Endothelial cell of umbilical vein (primary cell): ENCODE measurements around the gene DPH6. TPM values are rescaled to one million over a fixed set of nuclear protein-coding genes. Genes with fewer than 3 reads are reported as not detected.

Experiments used
- BruUV-seq: library from RNA; stranded (reverse); fragments of 400-500 nt; replicated peaks from 2 replicates; lab custom pipeline; 2021; lab: Mats Ljungman, UMichigan
- CTCF ChIA-PET: fragments of 300-600, 350-600 bp; sonication (Branson Sonifier 250); formaldehyde crosslinking; loops from one replicate; lab custom pipeline; 2021; ENCODE audit warnings: antibody characterized with exemption, inconsistent platforms; lab: Charles Lee
- POLR2A ChIA-PET: fragments of 300-600, 350-600 bp; sonication (Branson Sonifier 250); formaldehyde crosslinking; loops from one replicate; lab custom pipeline; 2021; ENCODE audit warnings: antibody characterized with exemption, inconsistent platforms; lab: Charles Lee
- DNase-seq: peaks from one replicate; pipeline ENCODE4 v3.0.0-alpha.2; 2011; ENCODE audit warnings: low read depth, low spot score
- FAIRE-seq: peaks from 2 replicates; lab custom pipeline; 2011; peaks lifted over from hg19 to GRCh38; lab: Jason Lieb, UNC
- H2AFZ ChIP-seq: 2 replicates; pipeline ENCODE4 v1.6.0; 2012; ENCODE audit warnings: low read depth, low read length, control low read depth, inconsistent platforms
- H3K27ac ChIP-seq: 2 replicates; pipeline ENCODE4 v1.5.1; 2011; ENCODE audit warnings: low read depth, mild to moderate bottlenecking, control low read depth, low read length, moderate library complexity; ENCODE audit not compliant: insufficient read depth
- H3K27me3 ChIP-seq, 2 experiments: 2 replicates each; pipeline versions ENCODE4 v1.6.0 to v1.6.1; 2011; ENCODE audit warnings: low read length in 2 of 2, mixed read lengths in 1 of 2; ENCODE audit not compliant: control insufficient read depth in 2 of 2, insufficient read depth in 2 of 2
- H3K36me3 ChIP-seq, 2 experiments: 2 replicates in 1 of 2; 3 replicates in 1 of 2; pipeline ENCODE4 v1.5.1; 2011; ENCODE audit warnings: low read length in 2 of 2, mild to moderate bottlenecking in 1 of 2, moderate library complexity in 1 of 2; ENCODE audit not compliant: control insufficient read depth in 2 of 2, insufficient read depth in 2 of 2; ENCODE audit errors: extremely low read depth in 1 of 2
- H3K4me1 ChIP-seq: 3 replicates; pipeline ENCODE4 v1.5.1; 2011; ENCODE audit warnings: mild to moderate bottlenecking, low read length; ENCODE audit not compliant: control insufficient read depth, insufficient read depth; ENCODE audit errors: extremely low read depth
- H3K4me2 ChIP-seq: 2 replicates; pipeline ENCODE4 v1.6.1; 2011; ENCODE audit warnings: low read length, control low read depth, mixed read lengths; ENCODE audit not compliant: insufficient read depth
- H3K4me3 ChIP-seq, 3 experiments: fragments of 200-600 bp in 1 of 3; sonication (generic), shearing (Covaris generic) in 1 of 3; replicated peaks in 1 of 3; 2 replicates each; pipeline ENCODE4 v1.5.1; 2011 to 2016; ENCODE audit warnings: control low read depth in 3 of 3, low read length in 3 of 3, mild to moderate bottlenecking in 2 of 3, inconsistent platforms in 1 of 3, low read depth in 1 of 3, moderate library complexity in 1 of 3; ENCODE audit not compliant: insufficient read depth in 1 of 3
- H3K79me2 ChIP-seq: 2 replicates; pipeline ENCODE4 v1.6.0; 2012; ENCODE audit warnings: low read length, inconsistent platforms; ENCODE audit not compliant: control insufficient read depth, insufficient read depth
- H3K9ac ChIP-seq: replicated peaks from 2 replicates; pipeline ENCODE3; 2011; ENCODE audit warnings: low read length, control low read depth; ENCODE audit not compliant: insufficient read depth; ENCODE audit errors: extremely low read depth
- H3K9me1 ChIP-seq: replicated peaks from 3 replicates; pipeline ENCODE4 v1.6.0; 2011; ENCODE audit warnings: mild to moderate bottlenecking, low read length; ENCODE audit not compliant: control insufficient read depth, insufficient read depth; ENCODE audit errors: extremely low read depth
- H3K9me3 ChIP-seq: replicated peaks from 2 replicates; pipeline ENCODE4 v1.5.1; 2012; ENCODE audit warnings: low read length, inconsistent platforms; ENCODE audit not compliant: control insufficient read depth, insufficient read depth
- H4K20me1 ChIP-seq: replicated peaks from 2 replicates; pipeline ENCODE3; 2011; ENCODE audit warnings: mild to moderate bottlenecking, low read length; ENCODE audit not compliant: control insufficient read depth, insufficient read depth; ENCODE audit errors: extremely low read depth
- CTCF ChIP-seq, 2 donors: IDR thresholded peaks; 1 replicate in 1 of 2; 2 replicates in 1 of 2; pipeline ENCODE4 v1.5.1; 2011; ENCODE audit warnings: low read length in 2 of 2, mild to moderate bottlenecking in 2 of 2, moderate library complexity in 2 of 2, control low read depth in 1 of 2, inconsistent platforms in 1 of 2, low read depth in 1 of 2; ENCODE audit not compliant: insufficient read depth in 1 of 2; ENCODE audit errors: extremely low read depth in 1 of 2
- EZH2 ChIP-seq: IDR thresholded peaks from 2 replicates; pipeline ENCODE4 v1.6.1; 2012; ENCODE audit warnings: borderline replicate concordance, low read depth, mild to moderate bottlenecking, moderate library complexity, low read length, inconsistent platforms; ENCODE audit not compliant: severe bottlenecking
- FOS ChIP-seq: IDR thresholded peaks from 2 replicates; pipeline ENCODE4 v1.6.1; 2011; ENCODE audit warnings: mild to moderate bottlenecking, low read length, moderate library complexity, borderline replicate concordance; ENCODE audit not compliant: insufficient read depth
- GATA2 ChIP-seq: IDR thresholded peaks from 2 replicates; pipeline ENCODE4 v1.7.0; 2011; ENCODE audit warnings: low read depth, mild to moderate bottlenecking, moderate library complexity, mixed read lengths, low read length; ENCODE audit not compliant: insufficient read length, insufficient read depth
- JUN ChIP-seq: IDR thresholded peaks from 2 replicates; pipeline ENCODE4 v1.6.1; 2011; ENCODE audit warnings: borderline replicate concordance, low read depth; ENCODE audit not compliant: insufficient read length, insufficient read depth
- MYC ChIP-seq: IDR thresholded peaks from one replicate; pipeline ENCODE4 v1.6.1; 2011; ENCODE audit warnings: mild to moderate bottlenecking, low read depth, low read length
- POLR2A ChIP-seq: IDR thresholded peaks from 2 replicates; pipeline ENCODE4 v1.6.1; 2012; ENCODE audit warnings: low read depth, mild to moderate bottlenecking, control low read depth, low read length
- POLR2AphosphoS5 ChIP-seq: IDR thresholded peaks from 2 replicates; pipeline ENCODE4 v1.6.1; 2012; ENCODE audit warnings: low read depth, mild to moderate bottlenecking, control low read depth, low read length, moderate library complexity; ENCODE audit not compliant: insufficient read depth
- dilution Hi-C: fragments of 300-500 bp; cut with MboI; formaldehyde crosslinking; loops from one replicate; pipeline ENCODE4 v1.15.0; 2019; ENCODE audit warnings: low sequenced_read_pairs; ENCODE audit not compliant: extremely low pct_ligation_motif_present
- intact Hi-C: fragments of 100-400 bp; cut with micrococcal nuclease; formaldehyde crosslinking; loops from one replicate; pipeline ENCODE4 v1.10.0; 2022
- polyA plus RNA-seq, 4 experiments: library from polyadenylated mRNA; depleted of rRNA in 3 of 4; stranded (reverse) in 3 of 4; unstranded in 1 of 4; fragments of >200 nt; gene quantifications; 2 replicates each; pipeline versions ENCODE4 v1.2.1 to v1.2.3, GENCODE V29; 2011 to 2012; ENCODE audit warnings: missing spikeins in 1 of 4
- total RNA-seq: library from RNA; stranded (reverse); gene quantifications from 2 replicates; pipeline ENCODE4 v1.2.3, GENCODE V29; 2021
- TF ChIP-seq, protein P1 (sequence below): IDR thresholded peaks from 2 replicates; pipeline ENCODE4 v1.6.1; 2011; ENCODE audit not compliant: insufficient read depth, insufficient read length

DPH6 gene
- total and polyA plus RNA-seq, 2 donors (not counting 3 experiments of a cell fraction or from before 2014, with no cell fraction given), result 4.6 to 10.1 TPM

- Histone ChIP-seq H3K9me3 (no peaks in the 10 kb centered on the region), H3K9ac (no peak overlapping the region), H3K27me3 (no peaks in the 10 kb centered on the region), H3K4me1 (peaks cover 7% of the 10 kb centered on the region), H3K4me3 (no peak overlapping the region), H2AFZ (no peak overlapping the region), H3K9me1 (no peaks in the 10 kb centered on the region), H3K79me2 (no peaks in the 10 kb centered on the region), H3K27ac (no peak overlapping the region), H3K4me2 (no peak overlapping the region), H4K20me1 (no peaks in the 10 kb centered on the region), H3K36me3 (no peaks in the 10 kb centered on the region)
- no TSS peak for BruUV-seq
- DNase-seq (no peak), FAIRE-seq (no peak)
- TF ChIP-seq POLR2AphosphoS5 (no peak), FOS (no peak), EZH2 (no peak), POLR2A (no peak), MYC (no peak), GATA2 (no peak), CTCF (IDR thresholded peaks at IDR 0.05; ENCODE audit: extremely low read depth in 1 of 2, insufficient read depth in 1 of 2, low read depth in 1 of 2, low read length in 2 of 2) (no peak), JUN (no peak)
- TF ChIP-seq, protein P1, sequence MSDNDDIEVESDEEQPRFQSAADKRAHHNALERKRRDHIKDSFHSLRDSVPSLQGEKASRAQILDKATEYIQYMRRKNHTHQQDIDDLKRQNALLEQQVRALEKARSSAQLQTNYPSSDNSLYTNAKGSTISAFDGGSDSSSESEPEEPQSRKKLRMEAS, result no peak
- dilution Hi-C loops, result no loop called here
- ChIA-PET CTCF (interaction anchor here (0.9 to 1.6 kb wide), 2 partner anchors 9 to 108 kb away, joined by 3 to 7 read pairs; no protein-coding TSS in a partner anchor), POLR2A (no interaction called here)
- intact Hi-C loops, result no loop called here
Measured at GRCh38 chr15:35397027-35397426, 148.9 kb downstream of the DPH6 start.
